Mammary epithelial cell (primary cell): Measurements from ENCODE around the gene RFC4.

Experiments
- EZH2 ChIP-seq: IDR thresholded peaks from 2 replicates; pipeline ENCODE4 v1.6.1; 2012; ENCODE audit warnings: low read length, inconsistent platforms, borderline replicate concordance
- TF ChIP-seq, protein P1 (sequence below), 2 donors: IDR thresholded peaks in 1 of 2; conservative IDR thresholded peaks in 1 of 2; 2 replicates each; pipeline ENCODE4 v1.5.1; 2011 to 2012; ENCODE audit warnings: inconsistent platforms in 2 of 2, low read length in 2 of 2, mild to moderate bottlenecking in 2 of 2, control low read depth in 1 of 2, low read depth in 1 of 2; ENCODE audit not compliant: insufficient read depth in 1 of 2; ENCODE audit errors: extremely low read depth in 1 of 2

DNA sequence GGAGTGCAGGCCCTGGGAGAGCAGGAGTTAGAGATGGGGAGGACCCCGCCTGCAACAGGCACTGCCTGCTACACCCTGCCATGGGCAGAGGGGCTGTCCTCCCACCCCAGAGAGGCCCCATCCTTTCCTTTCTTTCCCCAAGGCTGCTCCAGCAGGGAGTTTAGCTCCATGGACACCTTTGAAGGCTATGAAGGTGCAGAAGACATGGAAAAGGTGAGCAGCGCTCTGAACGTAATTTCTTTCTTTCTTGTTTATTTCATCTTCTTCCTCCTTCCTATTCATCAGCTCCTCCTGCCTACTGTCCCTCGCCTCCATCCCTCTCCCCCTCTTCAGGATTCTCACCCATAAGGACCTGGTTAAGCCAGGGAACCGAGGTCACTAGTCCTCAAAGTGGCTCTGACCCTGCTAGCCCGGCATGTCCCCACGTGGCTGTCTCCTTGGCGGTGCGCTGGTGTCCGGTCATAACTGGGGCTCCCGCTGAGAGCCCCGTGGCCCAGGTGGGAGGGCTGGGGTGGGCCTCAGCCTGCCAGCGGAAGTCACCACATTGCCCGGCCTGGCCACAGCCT, 20.2 kb upstream of the RFC4 start:
- TF ChIP-seq EZH2 = no peak
- TF ChIP-seq, protein P1, sequence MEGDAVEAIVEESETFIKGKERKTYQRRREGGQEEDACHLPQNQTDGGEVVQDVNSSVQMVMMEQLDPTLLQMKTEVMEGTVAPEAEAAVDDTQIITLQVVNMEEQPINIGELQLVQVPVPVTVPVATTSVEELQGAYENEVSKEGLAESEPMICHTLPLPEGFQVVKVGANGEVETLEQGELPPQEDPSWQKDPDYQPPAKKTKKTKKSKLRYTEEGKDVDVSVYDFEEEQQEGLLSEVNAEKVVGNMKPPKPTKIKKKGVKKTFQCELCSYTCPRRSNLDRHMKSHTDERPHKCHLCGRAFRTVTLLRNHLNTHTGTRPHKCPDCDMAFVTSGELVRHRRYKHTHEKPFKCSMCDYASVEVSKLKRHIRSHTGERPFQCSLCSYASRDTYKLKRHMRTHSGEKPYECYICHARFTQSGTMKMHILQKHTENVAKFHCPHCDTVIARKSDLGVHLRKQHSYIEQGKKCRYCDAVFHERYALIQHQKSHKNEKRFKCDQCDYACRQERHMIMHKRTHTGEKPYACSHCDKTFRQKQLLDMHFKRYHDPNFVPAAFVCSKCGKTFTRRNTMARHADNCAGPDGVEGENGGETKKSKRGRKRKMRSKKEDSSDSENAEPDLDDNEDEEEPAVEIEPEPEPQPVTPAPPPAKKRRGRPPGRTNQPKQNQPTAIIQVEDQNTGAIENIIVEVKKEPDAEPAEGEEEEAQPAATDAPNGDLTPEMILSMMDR (conservative IDR thresholded peaks at IDR 0.05 in 1 of 2, IDR thresholded peaks at IDR 0.05 in 1 of 2; ENCODE audit: extremely low read depth in 1 of 2, insufficient read depth in 1 of 2, low read depth in 1 of 2, low read length in 2 of 2) = no peak
